Measurements from ENCODE around the gene CDR2L. TPM values are rescaled to one million over a fixed set of nuclear protein-coding genes. Genes with fewer than 3 reads are reported as not detected.
"Not testable (repeated sequence)": the region's sequence is repeated elsewhere in the genome, so short reads cannot be mapped to it uniquely, and the experiment has no call there.

CDR2L gene
- total and polyA plus RNA-seq, 4 donors: 8.5 to 19.0 (median 11.2) TPM

GRCh38 chr17:75019710-75020109, 32.3 kb downstream of the CDR2L start:
- no peaks in the 10 kb centered on the region for H3K27me3 ChIP-seq (ENCODE audit: control insufficient read depth in 3 of 3, insufficient read depth in 3 of 3, low read length in 2 of 3)
- H3K36me3 ChIP-seq (ENCODE audit: control insufficient read depth in 4 of 4, insufficient read depth in 4 of 4, low read length in 4 of 4): peaks cover 12 to 33% (median 18%) of the 10 kb centered on the region in 4 donors
- WGBS, 2 donors: 97 to 100% methylated on average over 3 of the region's 3 CpGs
- ATAC-seq (ENCODE audit: insufficient read depth, low FRiP score) (no peak), DNase-seq (no peak)
- H3K27ac ChIP-seq (ENCODE audit: low read depth in 1 of 2, low read length in 1 of 2): no peak overlapping the region
- no peak for TF ChIP-seq CTCF (IDR thresholded peaks at IDR 0.05; ENCODE audit: control extremely low read depth, extremely low read depth)
- H3K4me3 ChIP-seq: no peak overlapping the region
- H3K9me3 ChIP-seq (ENCODE audit: control insufficient read depth in 4 of 4, insufficient read depth in 3 of 4, low read length in 3 of 4): no peaks in the 10 kb centered on the region
- H3K9ac ChIP-seq (ENCODE audit: insufficient read depth in 1 of 2, low read length in 2 of 2): no peak overlapping the region
- H3K4me1 ChIP-seq (ENCODE audit: control insufficient read depth in 5 of 5, insufficient read depth in 5 of 5, low read length in 5 of 5): no peaks in the 10 kb centered on the region

DNA sequence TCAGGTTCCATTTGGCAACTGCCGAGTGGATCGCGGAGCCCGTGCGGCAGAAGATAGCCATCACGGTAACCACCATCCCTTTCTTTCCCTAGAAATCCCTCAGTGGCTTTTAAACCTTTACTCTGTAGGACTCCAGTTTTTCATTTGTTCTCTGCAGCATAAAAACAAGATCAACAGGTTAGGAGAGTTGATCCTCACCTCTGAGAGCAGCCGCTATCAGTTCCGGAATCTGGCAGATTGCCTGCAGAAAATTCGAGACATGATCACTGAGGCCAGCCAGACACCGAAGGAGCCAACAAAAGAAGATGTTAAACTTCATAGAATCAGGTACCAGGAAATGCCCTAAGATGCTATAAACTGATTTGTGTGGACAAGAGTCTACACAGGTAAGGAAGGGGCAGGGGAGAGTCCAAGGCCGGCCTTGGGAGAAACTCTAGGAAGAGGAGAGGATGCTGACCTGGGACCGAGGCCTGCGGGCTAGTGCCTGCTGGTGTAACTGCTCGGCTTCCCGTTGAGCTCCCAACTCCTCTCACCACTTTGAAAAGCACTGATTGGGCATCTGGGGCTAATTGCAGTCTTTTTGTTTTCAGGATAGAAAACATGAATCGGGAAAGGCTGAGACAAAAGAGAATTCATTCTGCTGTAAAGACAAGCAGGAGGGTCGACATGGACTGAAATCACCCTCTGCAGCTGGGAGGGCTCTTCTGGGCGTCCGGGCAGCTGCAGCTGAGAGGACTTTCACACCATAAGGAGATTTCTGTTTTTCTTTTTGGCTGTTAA, 33.1 kb downstream of the CDR2L start:
- Histone ChIP-seq H3K27me3 (ENCODE audit: control insufficient read depth in 3 of 3, insufficient read depth in 3 of 3, low read length in 2 of 3) (no peaks in the 10 kb centered on the region), H3K27ac (ENCODE audit: low read depth in 1 of 2, low read length in 1 of 2) (no peak overlapping the region), H3K36me3 (ENCODE audit: control insufficient read depth in 4 of 4, insufficient read depth in 4 of 4, low read length in 4 of 4) (peaks cover 12 to 33% (median 18%) of the 10 kb centered on the region in 4 donors), H3K4me1 (ENCODE audit: control insufficient read depth in 5 of 5, insufficient read depth in 5 of 5, low read length in 5 of 5) (no peaks in the 10 kb centered on the region), H3K4me3 (no peak overlapping the region), H3K9me3 (ENCODE audit: control insufficient read depth in 4 of 4, insufficient read depth in 3 of 4, low read length in 3 of 4) (no peaks in the 10 kb centered on the region), H3K9ac (ENCODE audit: insufficient read depth in 1 of 2, low read length in 2 of 2) (no peak overlapping the region)
- DNase-seq (no peak), ATAC-seq (ENCODE audit: insufficient read depth, low FRiP score) (no peak)
- 91 to 96% methylated on average over 19 of the region's 19 CpGs for WGBS, 2 donors
- no peak for TF ChIP-seq CTCF (IDR thresholded peaks at IDR 0.05; ENCODE audit: control extremely low read depth, extremely low read depth)

GRCh38 chr17:75024686-75025397, 37.4 kb downstream of the CDR2L start:
- WGBS, 2 donors: 66 to 79% methylated on average over 10 of the region's 10 CpGs

GRCh38 chr17:75025398-75025734, 37.9 kb downstream of the CDR2L start:
- DNase-seq; H3K9ac ChIP-seq (ENCODE audit: insufficient read depth in 1 of 2, low read length in 2 of 2); H3K4me3 ChIP-seq; H3K4me1 ChIP-seq (ENCODE audit: control insufficient read depth in 5 of 5, insufficient read depth in 5 of 5, low read length in 5 of 5); H3K27me3 ChIP-seq (ENCODE audit: control insufficient read depth in 3 of 3, insufficient read depth in 3 of 3, low read length in 2 of 3); H3K27ac ChIP-seq (ENCODE audit: low read depth in 1 of 2, low read length in 1 of 2); H3K9me3 ChIP-seq (ENCODE audit: control insufficient read depth in 4 of 4, insufficient read depth in 3 of 4, low read length in 3 of 4); ATAC-seq (ENCODE audit: insufficient read depth, low FRiP score): not testable (repeated sequence)
- peaks cover 6 to 23% (median 8%) of the 10 kb centered on the region in 4 donors for H3K36me3 ChIP-seq (ENCODE audit: control insufficient read depth in 4 of 4, insufficient read depth in 4 of 4, low read length in 4 of 4)
- 29 to 69% methylated on average over 9 of the region's 9 CpGs for WGBS, 2 donors

More at GRCh38 chr17:75024686-75025397, 37.4 kb downstream of the CDR2L start:
- Histone ChIP-seq H3K9me3 (ENCODE audit: control insufficient read depth in 4 of 4, insufficient read depth in 3 of 4, low read length in 3 of 4) (no peaks in the 10 kb centered on the region), H3K27ac (ENCODE audit: low read depth in 1 of 2, low read length in 1 of 2) (no peak overlapping the region), H3K4me3 (no peak overlapping the region), H3K9ac (ENCODE audit: insufficient read depth in 1 of 2, low read length in 2 of 2) (no peak overlapping the region), H3K36me3 (ENCODE audit: control insufficient read depth in 4 of 4, insufficient read depth in 4 of 4, low read length in 4 of 4) (peaks cover 6 to 25% (median 13%) of the 10 kb centered on the region in 4 donors), H3K27me3 (ENCODE audit: control insufficient read depth in 3 of 3, insufficient read depth in 3 of 3, low read length in 2 of 3) (no peaks in the 10 kb centered on the region), H3K4me1 (ENCODE audit: control insufficient read depth in 5 of 5, insufficient read depth in 5 of 5, low read length in 5 of 5) (no peaks in the 10 kb centered on the region)
- DNase-seq (no peak), ATAC-seq (ENCODE audit: insufficient read depth, low FRiP score) (no peak)
- no peak for TF ChIP-seq CTCF (IDR thresholded peaks at IDR 0.05; ENCODE audit: control extremely low read depth, extremely low read depth)

GRCh38 chr17:75026650-75027049, 39.2 kb downstream of the CDR2L start:
- not testable (repeated sequence) for ATAC-seq (ENCODE audit: insufficient read depth, low FRiP score); H3K9ac ChIP-seq (ENCODE audit: insufficient read depth in 1 of 2, low read length in 2 of 2); H3K4me3 ChIP-seq; DNase-seq; H3K27ac ChIP-seq (ENCODE audit: low read depth in 1 of 2, low read length in 1 of 2); H3K4me1 ChIP-seq (ENCODE audit: control insufficient read depth in 5 of 5, insufficient read depth in 5 of 5, low read length in 5 of 5); H3K9me3 ChIP-seq (ENCODE audit: control insufficient read depth in 4 of 4, insufficient read depth in 3 of 4, low read length in 3 of 4); H3K27me3 ChIP-seq (ENCODE audit: control insufficient read depth in 3 of 3, insufficient read depth in 3 of 3, low read length in 2 of 3)
- WGBS, 2 donors: 19 to 60% methylated on average over 2 of the region's 2 CpGs
- H3K36me3 ChIP-seq (ENCODE audit: control insufficient read depth in 4 of 4, insufficient read depth in 4 of 4, low read length in 4 of 4): peaks cover 0 to 12% (median 1%) of the 10 kb centered on the region in 4 donors

Data from lung (tissue), 12 donors.